Measurements from ENCODE around the gene RNF125. TPM values are rescaled to one million over a fixed set of nuclear protein-coding genes. Genes with fewer than 3 reads are reported as not detected.

Gene RNF125
- total and polyA plus RNA-seq, 9 of the 15 experiments (the other 6 are each of a cell fraction or from before 2014, with no cell fraction given): 0.01 to 0.29 (median 0.07) TPM; not detected in 1

DNA sequence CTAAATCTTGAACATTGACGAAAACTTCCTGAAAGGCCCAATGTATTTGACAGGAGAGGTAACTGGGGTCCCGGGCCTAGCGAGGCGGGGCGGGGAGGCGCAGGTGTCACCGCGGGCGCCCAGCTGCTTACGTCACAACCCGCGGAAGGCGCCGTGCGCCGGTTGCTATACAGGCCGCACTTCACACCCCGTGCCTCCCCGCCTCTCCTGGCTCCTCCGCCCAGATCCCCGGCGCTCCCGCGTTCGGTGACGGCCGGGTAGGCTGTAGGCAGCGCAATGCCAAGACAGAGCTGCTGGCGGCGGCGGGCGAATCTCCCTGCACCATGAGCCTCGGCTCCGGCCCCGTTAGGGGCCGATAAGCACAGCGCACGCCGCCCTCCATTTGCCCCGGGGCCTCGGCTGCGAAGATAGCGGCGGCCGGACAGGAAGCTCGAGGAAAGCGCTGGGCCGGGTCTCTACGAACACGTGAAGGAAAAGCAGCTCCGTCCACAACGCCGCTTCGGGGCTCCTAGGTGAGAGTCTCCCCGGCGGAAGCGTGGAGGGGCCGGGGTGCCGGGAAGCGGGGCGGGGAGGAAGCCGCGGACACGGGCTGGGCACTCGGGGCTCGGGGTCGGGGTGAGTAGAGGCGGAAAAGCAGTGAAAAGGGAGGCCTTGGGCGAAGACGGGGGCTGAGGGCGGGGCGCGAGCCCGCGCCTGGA lies 73.2 kb downstream of the RNF125 start, which contains the start of gene RNF138 (continued):
- TF ChIP-seq, protein P1, sequence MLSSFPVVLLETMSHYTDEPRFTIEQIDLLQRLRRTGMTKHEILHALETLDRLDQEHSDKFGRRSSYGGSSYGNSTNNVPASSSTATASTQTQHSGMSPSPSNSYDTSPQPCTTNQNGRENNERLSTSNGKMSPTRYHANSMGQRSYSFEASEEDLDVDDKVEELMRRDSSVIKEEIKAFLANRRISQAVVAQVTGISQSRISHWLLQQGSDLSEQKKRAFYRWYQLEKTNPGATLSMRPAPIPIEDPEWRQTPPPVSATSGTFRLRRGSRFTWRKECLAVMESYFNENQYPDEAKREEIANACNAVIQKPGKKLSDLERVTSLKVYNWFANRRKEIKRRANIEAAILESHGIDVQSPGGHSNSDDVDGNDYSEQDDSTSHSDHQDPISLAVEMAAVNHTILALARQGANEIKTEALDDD (IDR thresholded peaks at IDR 0.05): no peak
- TF ChIP-seq, protein P2, sequence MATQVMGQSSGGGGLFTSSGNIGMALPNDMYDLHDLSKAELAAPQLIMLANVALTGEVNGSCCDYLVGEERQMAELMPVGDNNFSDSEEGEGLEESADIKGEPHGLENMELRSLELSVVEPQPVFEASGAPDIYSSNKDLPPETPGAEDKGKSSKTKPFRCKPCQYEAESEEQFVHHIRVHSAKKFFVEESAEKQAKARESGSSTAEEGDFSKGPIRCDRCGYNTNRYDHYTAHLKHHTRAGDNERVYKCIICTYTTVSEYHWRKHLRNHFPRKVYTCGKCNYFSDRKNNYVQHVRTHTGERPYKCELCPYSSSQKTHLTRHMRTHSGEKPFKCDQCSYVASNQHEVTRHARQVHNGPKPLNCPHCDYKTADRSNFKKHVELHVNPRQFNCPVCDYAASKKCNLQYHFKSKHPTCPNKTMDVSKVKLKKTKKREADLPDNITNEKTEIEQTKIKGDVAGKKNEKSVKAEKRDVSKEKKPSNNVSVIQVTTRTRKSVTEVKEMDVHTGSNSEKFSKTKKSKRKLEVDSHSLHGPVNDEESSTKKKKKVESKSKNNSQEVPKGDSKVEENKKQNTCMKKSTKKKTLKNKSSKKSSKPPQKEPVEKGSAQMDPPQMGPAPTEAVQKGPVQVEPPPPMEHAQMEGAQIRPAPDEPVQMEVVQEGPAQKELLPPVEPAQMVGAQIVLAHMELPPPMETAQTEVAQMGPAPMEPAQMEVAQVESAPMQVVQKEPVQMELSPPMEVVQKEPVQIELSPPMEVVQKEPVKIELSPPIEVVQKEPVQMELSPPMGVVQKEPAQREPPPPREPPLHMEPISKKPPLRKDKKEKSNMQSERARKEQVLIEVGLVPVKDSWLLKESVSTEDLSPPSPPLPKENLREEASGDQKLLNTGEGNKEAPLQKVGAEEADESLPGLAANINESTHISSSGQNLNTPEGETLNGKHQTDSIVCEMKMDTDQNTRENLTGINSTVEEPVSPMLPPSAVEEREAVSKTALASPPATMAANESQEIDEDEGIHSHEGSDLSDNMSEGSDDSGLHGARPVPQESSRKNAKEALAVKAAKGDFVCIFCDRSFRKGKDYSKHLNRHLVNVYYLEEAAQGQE (IDR thresholded peaks at IDR 0.05; ENCODE audit: borderline replicate concordance): peak; percentile 36; the same call in 1 of the 2 replicates
- TF ChIP-seq, protein P2 (CRISPR knock-in tag; IDR thresholded peaks at IDR 0.05; ENCODE audit: low read depth): 0 out of 2 replicates have a peak, but pooled peaks have one; percentile 51
- no peak for TF ChIP-seq ZNF133 (CRISPR knock-in tag; IDR thresholded peaks at IDR 0.05)
- 0 out of 4 replicates have a peak, but pooled peaks of 1 of the 2 experiments have one; percentile 1 for TF ChIP-seq ARNT (IDR thresholded peaks at IDR 0.05)
- TF ChIP-seq TBP (optimal IDR thresholded peaks at IDR 0.05; ENCODE audit: low read depth, low read length): peak; percentile 45
- TF ChIP-seq ARID2 (IDR thresholded peaks at IDR 0.05): no peak
- TF ChIP-seq STAT5A (IDR thresholded peaks at IDR 0.05; ENCODE audit: borderline replicate concordance, low read length): no peak
